HG03060 (cell line): ENCODE results near the gene PTPRD.
"Not testable (repeated sequence)": the region's sequence is repeated elsewhere in the genome, so short reads cannot be mapped to it uniquely, and the experiment has no call there.

ENCODE experiments used
- ATAC-seq: cut with Tn5 transposase; IDR thresholded peaks from one replicate; pipeline ENCODE4 v1.9.1; 2021; ENCODE audit warnings: low read depth, moderate number of reproducible peaks; ENCODE audit not compliant: unreplicated experiment

Gene PTPRD

GRCh38 chr9:9557804-9558334 is 1054.9 kb downstream of the PTPRD start:
- ATAC-seq: no peak

- ATAC-seq: no peak
These were observed 1055.7 kb downstream of the PTPRD start for GRCh38 chr9:9556865-9557803.

GRCh38 chr9:9552665-9553064 is 1060.1 kb downstream of the PTPRD start:
- no peak for ATAC-seq

GRCh38 chr9:9538766-9539165 is 1074.0 kb downstream of the PTPRD start:
- no peak for ATAC-seq

- ATAC-seq: no peak
These were observed 1074.4 kb downstream of the PTPRD start for GRCh38 chr9:9538356-9538755.

GRCh38 chr9:9536523-9536922 is 1076.3 kb downstream of the PTPRD start:
- ATAC-seq: no peak

GRCh38 chr9:9523476-9524139 is 1089.2 kb downstream of the PTPRD start:
- ATAC-seq: no peak

- no peak for ATAC-seq
These were observed 1090.4 kb downstream of the PTPRD start for GRCh38 chr9:9522406-9522805.

- ATAC-seq: no peak
These were observed 1091.6 kb downstream of the PTPRD start for GRCh38 chr9:9521033-9521779.

GRCh38 chr9:9504869-9505268 is 1107.9 kb downstream of the PTPRD start:
- ATAC-seq: no peak

GRCh38 chr9:9499546-9499945 is 1113.3 kb downstream of the PTPRD start:
- no peak for ATAC-seq

GRCh38 chr9:9498846-9499245 is 1114.0 kb downstream of the PTPRD start:
- ATAC-seq: no peak

GRCh38 chr9:9498128-9498527 is 1114.7 kb downstream of the PTPRD start:
- no peak for ATAC-seq

- ATAC-seq: no peak
These were observed 1118.5 kb downstream of the PTPRD start for GRCh38 chr9:9494336-9494735.

GRCh38 chr9:9492506-9492905 is 1120.3 kb downstream of the PTPRD start:
- no peak for ATAC-seq

GRCh38 chr9:9489183-9489582 is 1123.6 kb downstream of the PTPRD start:
- no peak for ATAC-seq

GRCh38 chr9:9483175-9483574 is 1129.6 kb downstream of the PTPRD start:
- ATAC-seq: no peak

- ATAC-seq: no peak
These were observed 1134.1 kb downstream of the PTPRD start for GRCh38 chr9:9478741-9479140.

GRCh38 chr9:9469271-9469670 is 1143.5 kb downstream of the PTPRD start:
- ATAC-seq: no peak

GRCh38 chr9:9441874-9442273 is 1170.9 kb downstream of the PTPRD start:
- not testable (repeated sequence) for ATAC-seq

- no peak for ATAC-seq
These were observed 1175.2 kb downstream of the PTPRD start for GRCh38 chr9:9437641-9438040.
